Panc1 (cell line): Measurements from ENCODE around the gene UGT1A8. TPM values are rescaled to one million over a fixed set of nuclear protein-coding genes. Genes with fewer than 3 reads are reported as not detected.

ENCODE experiments used
- ATAC-seq: fragments of 200-7000 bp; cut with Tn5 transposase; 2 replicates; pipeline ENCODE4 v1.9.1; 2020; ENCODE audit warnings: mild to moderate bottlenecking, moderate library complexity
- BruUV-seq: library from RNA; stranded (reverse); fragments of 400-500 nt; replicated peaks from 2 replicates; lab custom pipeline; 2021; lab: Mats Ljungman, UMichigan
- CTCF ChIA-PET: fragments of 300-600 bp; sonication (Branson Sonifier 250); formaldehyde crosslinking; loops from one replicate; lab custom pipeline; 2022; ENCODE audit warnings: antibody characterized with exemption; lab: Charles Lee
- POLR2A ChIA-PET: fragments of 300-600 bp; sonication (Branson Sonifier 250); formaldehyde crosslinking; loops from one replicate; lab custom pipeline; 2022; ENCODE audit warnings: antibody characterized with exemption; lab: Charles Lee
- DNase-seq: peaks from one replicate; pipeline ENCODE4 v3.0.0-alpha.2; 2010; ENCODE audit warnings: low read depth, low spot score
- H3K27ac ChIP-seq: 2 replicates; pipeline ENCODE4 v1.5.1; 2011; ENCODE audit warnings: mild to moderate bottlenecking, low read length, inconsistent platforms
- H3K27me3 ChIP-seq: fragments of 200-500 bp; sonication (Bioruptor generic); 2 replicates; pipeline ENCODE4 v1.6.0; 2014; ENCODE audit warnings: low read length, inconsistent platforms; ENCODE audit not compliant: control insufficient read depth, insufficient read depth
- H3K36me3 ChIP-seq: fragments of 200-500 bp; sonication (Bioruptor generic); 2 replicates; pipeline ENCODE4 v1.5.1; 2014; ENCODE audit warnings: inconsistent platforms, mild to moderate bottlenecking, low read length, moderate library complexity; ENCODE audit not compliant: control insufficient read depth, insufficient read depth
- H3K4me1 ChIP-seq: 2 replicates; pipeline ENCODE4 v1.5.1; 2011; ENCODE audit warnings: inconsistent platforms, mild to moderate bottlenecking, low read length, moderate library complexity; ENCODE audit not compliant: control insufficient read depth, insufficient read depth
- H3K4me3 ChIP-seq, 2 experiments: 2 replicates each; pipeline ENCODE4 v1.5.1; 2011 to 2012; ENCODE audit warnings: low read depth in 2 of 2, low read length in 2 of 2, mild to moderate bottlenecking in 2 of 2, inconsistent platforms in 1 of 2, moderate library complexity in 1 of 2
- H3K9me3 ChIP-seq: fragments of 200-500 bp; sonication (Bioruptor generic); 2 replicates; pipeline ENCODE4 v1.5.1; 2014; ENCODE audit warnings: low read depth, mild to moderate bottlenecking, inconsistent platforms, low read length, moderate library complexity; ENCODE audit not compliant: control insufficient read depth, insufficient read depth
- POLR2AphosphoS5 ChIP-seq: IDR thresholded peaks from 2 replicates; pipeline ENCODE4 v1.6.1; 2012; ENCODE audit warnings: mild to moderate bottlenecking, low read depth, low read length, moderate library complexity
- REST ChIP-seq, 2 experiments: IDR thresholded peaks; 2 replicates each; pipeline ENCODE4 v1.6.1; 2011 to 2012; ENCODE audit warnings: low read depth in 2 of 2, control low read depth in 1 of 2, low read length in 1 of 2, mild to moderate bottlenecking in 1 of 2, moderate library complexity in 1 of 2; ENCODE audit not compliant: insufficient read depth in 1 of 2
- SIN3A ChIP-seq: IDR thresholded peaks from 2 replicates; pipeline ENCODE4 v1.6.1; 2012; ENCODE audit warnings: low read depth, mild to moderate bottlenecking, low read length, moderate library complexity, borderline replicate concordance; ENCODE audit not compliant: insufficient read depth
- TCF7L2 ChIP-seq: IDR thresholded peaks from 2 replicates; pipeline ENCODE4 v1.6.1; 2011; ENCODE audit warnings: mild to moderate bottlenecking, low read depth, low read length, inconsistent platforms
- in situ Hi-C: cut with HindIII; loops from 2 replicates; pipeline ENCODE4 v1.10.0; 2016; ENCODE audit warnings: low sequenced_read_pairs, low pct_unique_long_range_greater_than_20kb
- intact Hi-C: fragments of 100-400 bp; cut with micrococcal nuclease; formaldehyde crosslinking; loops from one replicate; pipeline ENCODE4 v1.10.0; 2022; ENCODE audit not compliant: unreplicated experiment
- total RNA-seq: library from RNA; stranded (reverse); gene quantifications from one replicate; pipeline ENCODE4 v1.2.1, GENCODE V29; 2021; ENCODE audit not compliant: unreplicated experiment
- TF ChIP-seq, protein P1 (sequence below): fragments of 450-650 bp; IDR thresholded peaks from 2 replicates; pipeline ENCODE4 v1.5.1; 2017; ENCODE audit warnings: mild to moderate bottlenecking

UGT1A8 gene
- total RNA-seq, 1 experiment from 2014 or later: 0.15 TPM

GRCh38 chr2:233810385-233810784 is 193.0 kb downstream of the UGT1A8 start:
- DNase-seq (no peak), ATAC-seq (no peak)
- ChIA-PET CTCF (no interaction called here), POLR2A (no interaction called here)
- no peaks in the 10 kb centered on the region for H3K9me3 ChIP-seq
- intact Hi-C loops (no loop called here), in situ Hi-C loops (no loop called here)
- no peaks in the 10 kb centered on the region for H3K36me3 ChIP-seq
- no peak overlapping the region for H3K4me3 ChIP-seq
- BruUV-seq: no TSS peak
- TF ChIP-seq REST (IDR thresholded peaks at IDR 0.05; ENCODE audit: insufficient read depth in 1 of 2, low read depth in 2 of 2, low read length in 1 of 2) (no peak), POLR2AphosphoS5 (no peak), TCF7L2 (no peak), SIN3A (no peak)
- TF ChIP-seq, protein P1, sequence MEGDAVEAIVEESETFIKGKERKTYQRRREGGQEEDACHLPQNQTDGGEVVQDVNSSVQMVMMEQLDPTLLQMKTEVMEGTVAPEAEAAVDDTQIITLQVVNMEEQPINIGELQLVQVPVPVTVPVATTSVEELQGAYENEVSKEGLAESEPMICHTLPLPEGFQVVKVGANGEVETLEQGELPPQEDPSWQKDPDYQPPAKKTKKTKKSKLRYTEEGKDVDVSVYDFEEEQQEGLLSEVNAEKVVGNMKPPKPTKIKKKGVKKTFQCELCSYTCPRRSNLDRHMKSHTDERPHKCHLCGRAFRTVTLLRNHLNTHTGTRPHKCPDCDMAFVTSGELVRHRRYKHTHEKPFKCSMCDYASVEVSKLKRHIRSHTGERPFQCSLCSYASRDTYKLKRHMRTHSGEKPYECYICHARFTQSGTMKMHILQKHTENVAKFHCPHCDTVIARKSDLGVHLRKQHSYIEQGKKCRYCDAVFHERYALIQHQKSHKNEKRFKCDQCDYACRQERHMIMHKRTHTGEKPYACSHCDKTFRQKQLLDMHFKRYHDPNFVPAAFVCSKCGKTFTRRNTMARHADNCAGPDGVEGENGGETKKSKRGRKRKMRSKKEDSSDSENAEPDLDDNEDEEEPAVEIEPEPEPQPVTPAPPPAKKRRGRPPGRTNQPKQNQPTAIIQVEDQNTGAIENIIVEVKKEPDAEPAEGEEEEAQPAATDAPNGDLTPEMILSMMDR: no peak
- H3K27me3 ChIP-seq: no peaks in the 10 kb centered on the region; the same call in 1 of the 2 replicates
- no peak overlapping the region for H3K27ac ChIP-seq
- H3K4me1 ChIP-seq: no peaks in the 10 kb centered on the region

DNA sequence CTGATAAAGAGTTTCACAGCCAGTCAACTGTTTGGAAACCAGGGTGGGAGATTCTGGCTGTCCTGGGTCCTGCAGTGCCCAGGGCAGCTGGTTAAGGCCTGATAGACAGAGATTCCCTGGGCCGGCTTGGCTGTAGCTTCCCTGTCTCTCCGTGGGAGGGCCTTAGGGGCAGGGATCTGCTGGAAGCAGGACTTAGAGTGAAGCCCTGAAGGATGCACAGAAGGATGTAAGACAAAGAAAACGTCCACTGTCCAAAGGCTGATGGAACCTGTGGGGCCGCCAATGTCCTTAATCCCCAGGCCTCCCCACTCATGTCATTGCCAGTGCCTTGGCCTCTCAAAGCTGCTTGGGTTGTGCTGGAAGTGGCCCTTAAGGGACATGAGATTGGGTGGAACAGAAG is 193.7 kb downstream of the UGT1A8 start:
- in situ Hi-C loops (no loop called here), intact Hi-C loops (no loop called here)
- H3K36me3 ChIP-seq: no peaks in the 10 kb centered on the region
- POLR2A ChIA-PET: no interaction called here
- ATAC-seq (no peak), DNase-seq (no peak)
- no peak overlapping the region for H3K4me3 ChIP-seq
- no peak overlapping the region for H3K27ac ChIP-seq
- no peaks in the 10 kb centered on the region; the same call in 1 of the 2 replicates for H3K27me3 ChIP-seq
- TF ChIP-seq POLR2AphosphoS5 (no peak), REST (IDR thresholded peaks at IDR 0.05; ENCODE audit: insufficient read depth in 1 of 2, low read depth in 2 of 2, low read length in 1 of 2) (no peak), SIN3A (no peak), TCF7L2 (no peak)
- TF ChIP-seq, protein P1: no peak
- CTCF ChIA-PET: no interaction called here
- H3K4me1 ChIP-seq: no peaks in the 10 kb centered on the region
- BruUV-seq: no TSS peak
- H3K9me3 ChIP-seq: no peaks in the 10 kb centered on the region
